ENCODE results near the gene TPSB2. TPM values are rescaled to one million over a fixed set of nuclear protein-coding genes. Genes with fewer than 3 reads are reported as not detected.

TPSB2 gene
- total RNA-seq, 1 experiment from 2014 or later = not detected

GRCh38 chr16:1258906-1259759, 29.1 kb upstream of the TPSB2 start:
- no peak overlapping the region for H2AFZ ChIP-seq (ENCODE audit: low read depth, low read length, poor library complexity, severe bottlenecking)
- peaks cover 4% of the 10 kb centered on the region; the same call in 1 of the 2 replicates for H3K27me3 ChIP-seq (ENCODE audit: insufficient read depth, low read length)
- no peaks in the 10 kb centered on the region for H4K20me1 ChIP-seq (ENCODE audit: insufficient read depth)
- intact Hi-C loops (cut with micrococcal nuclease) = no loop called here
- DNase-seq (ENCODE audit: low read depth, low spot score) (no peak), ATAC-seq (no peak)
- H3K9ac ChIP-seq (ENCODE audit: low read length) = no peak overlapping the region
- H3K4me3 ChIP-seq (replicated peaks in 1 of 2; ENCODE audit: low read depth in 1 of 2, low read length in 2 of 2) = peak overlapping the region in 1 of 2 experiments; percentile 32; a peak in 1 of 4 replicates
- no peaks in the 10 kb centered on the region for H3K79me2 ChIP-seq (ENCODE audit: insufficient read depth, low read length)
- ChIA-PET POLR2A (no interaction called here), RAD21 (ENCODE audit: low non-redundant PET in 1 of 2, low total read pairs in 2 of 2, uncharacterized antibody in 2 of 2, unreplicated experiment in 2 of 2) (no interaction called here), CTCF (no interaction called here)
- H3K9me2 ChIP-seq (ENCODE audit: insufficient read depth) = no peaks in the 10 kb centered on the region
- peak overlapping the region; percentile 55 for H3K4me2 ChIP-seq (ENCODE audit: low read length)
- H3K27ac ChIP-seq (ENCODE audit: low read depth, low read length) = no peak overlapping the region
- TF ChIP-seq RAD21 (IDR thresholded peaks at IDR 0.05; ENCODE audit: low read depth) = no peak
- TF ChIP-seq MAX (IDR thresholded peaks at IDR 0.05) = no peak
- no peak for TF ChIP-seq EZH2phosphoT487 (IDR thresholded peaks at IDR 0.05; ENCODE audit: borderline replicate concordance)
- no peak for TF ChIP-seq ZBTB33 (IDR thresholded peaks at IDR 0.05; ENCODE audit: extremely low read depth, insufficient replicate concordance, low read length)
- TF ChIP-seq CBX3 (IDR thresholded peaks at IDR 0.05; ENCODE audit: low read depth) = no peak
- TF ChIP-seq CEBPB (IDR thresholded peaks at IDR 0.05; ENCODE audit: low read depth) = no peak
- no peak for TF ChIP-seq ZFX (IDR thresholded peaks at IDR 0.05)
- TF ChIP-seq SP1 (IDR thresholded peaks at IDR 0.05; ENCODE audit: low read depth) = no peak
- TF ChIP-seq EGR1 (IDR thresholded peaks at IDR 0.05; ENCODE audit: low read depth) = no peak
- TF ChIP-seq POLR2A (IDR thresholded peaks at IDR 0.05; ENCODE audit: borderline replicate concordance, extremely low read depth, insufficient read depth, insufficient read length) = no peak
- TF ChIP-seq FOSL1 (IDR thresholded peaks at IDR 0.05; ENCODE audit: low read depth) = no peak
- TF ChIP-seq ZNF274 (IDR thresholded peaks at IDR 0.05; ENCODE audit: low read depth, low read length) = no peak
- H3K4me1 ChIP-seq (ENCODE audit: control insufficient read depth in 1 of 2, insufficient read depth in 2 of 2, low read length in 2 of 2) = peaks cover 4 to 13% of the 10 kb centered on the region in 2 experiments; a peak in 3 of 4 replicates
- H3K36me3 ChIP-seq (ENCODE audit: control insufficient read depth in 1 of 2, insufficient read depth in 2 of 2, low read length in 2 of 2) = no peaks in the 10 kb centered on the region
- no peaks in the 10 kb centered on the region for H3K9me3 ChIP-seq (ENCODE audit: control insufficient read depth in 1 of 2, insufficient read depth in 1 of 2, low read depth in 1 of 2, low read length in 2 of 2)
- no TSS peak for BruUV-seq (replicated peaks)
